GM18526 (cell line): ENCODE data around the gene PQBP1.

Experiments used
- POLR2A ChIP-seq: IDR thresholded peaks from 3 replicates; pipeline ENCODE4 v1.6.1; 2011; ENCODE audit not compliant: insufficient read length; ENCODE audit errors: extremely low read depth

The PQBP1 gene, protein sequence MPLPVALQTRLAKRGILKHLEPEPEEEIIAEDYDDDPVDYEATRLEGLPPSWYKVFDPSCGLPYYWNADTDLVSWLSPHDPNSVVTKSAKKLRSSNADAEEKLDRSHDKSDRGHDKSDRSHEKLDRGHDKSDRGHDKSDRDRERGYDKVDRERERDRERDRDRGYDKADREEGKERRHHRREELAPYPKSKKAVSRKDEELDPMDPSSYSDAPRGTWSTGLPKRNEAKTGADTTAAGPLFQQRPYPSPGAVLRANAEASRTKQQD

DNA sequence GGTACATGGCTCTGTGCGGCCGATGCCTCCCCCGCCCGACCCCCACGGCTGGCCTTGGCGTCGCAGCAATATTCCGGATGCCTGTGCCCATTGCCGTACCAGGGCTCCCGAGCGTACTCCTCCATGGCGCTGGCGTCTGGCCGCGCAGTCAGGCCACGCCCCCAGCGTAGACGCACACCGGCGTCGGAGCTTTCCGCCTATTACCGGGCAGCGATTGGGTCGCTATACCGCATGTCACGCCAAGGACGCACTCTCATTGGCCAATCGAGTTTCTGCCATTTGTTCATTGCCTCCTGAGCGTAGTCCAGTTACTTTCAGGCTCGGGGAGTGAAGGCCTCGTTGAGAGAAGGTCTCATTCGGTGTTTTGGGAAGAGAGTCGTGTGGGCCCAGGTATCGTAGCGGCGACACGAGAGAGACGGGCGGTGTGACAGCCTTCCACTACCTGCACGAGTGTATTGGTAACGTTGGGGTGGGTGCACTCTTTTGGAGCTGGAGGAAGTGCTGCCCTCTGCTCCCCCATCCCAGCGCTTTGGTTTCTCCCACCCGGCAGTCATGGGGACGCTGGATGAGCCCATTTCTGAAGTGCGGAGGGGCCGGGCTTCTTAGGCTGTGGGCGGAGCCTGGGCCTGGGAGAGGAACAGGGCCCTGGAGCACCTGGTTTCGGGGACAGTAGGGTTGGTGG, at the start of gene PQBP1, which contains the start of gene TIMM17B:
TSS of gene PQBP1 (plus strand) at position 306 of the 682 bp plus-strand sequence. CDS start 580 bp downstream, outside the sequence.
TSS of gene TIMM17B (minus strand) at position 144 of the 682 bp plus-strand sequence. CDS start at position 125, 19 bp downstream.
- TF ChIP-seq POLR2A: peak; percentile 75

DNA sequence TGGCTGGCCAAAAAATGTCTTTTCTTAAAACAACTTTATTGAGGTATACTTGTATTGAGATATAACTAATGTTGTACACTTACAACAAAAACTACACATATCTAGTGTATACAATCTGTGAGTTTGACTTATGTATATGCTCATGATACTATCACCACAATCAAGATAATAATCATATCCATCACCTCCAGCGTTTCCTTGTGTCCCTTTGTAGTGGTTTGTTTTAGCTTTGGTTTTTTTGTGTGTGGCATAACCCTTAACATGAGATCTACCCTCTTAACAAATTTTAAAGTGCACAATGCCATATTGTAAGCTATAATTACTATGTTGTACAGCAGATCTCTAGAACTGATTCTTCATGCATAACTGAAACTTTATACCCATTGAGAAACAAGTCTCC, 48.9 kb upstream of the PQBP1 start:
- TF ChIP-seq POLR2A: no peak

DNA sequence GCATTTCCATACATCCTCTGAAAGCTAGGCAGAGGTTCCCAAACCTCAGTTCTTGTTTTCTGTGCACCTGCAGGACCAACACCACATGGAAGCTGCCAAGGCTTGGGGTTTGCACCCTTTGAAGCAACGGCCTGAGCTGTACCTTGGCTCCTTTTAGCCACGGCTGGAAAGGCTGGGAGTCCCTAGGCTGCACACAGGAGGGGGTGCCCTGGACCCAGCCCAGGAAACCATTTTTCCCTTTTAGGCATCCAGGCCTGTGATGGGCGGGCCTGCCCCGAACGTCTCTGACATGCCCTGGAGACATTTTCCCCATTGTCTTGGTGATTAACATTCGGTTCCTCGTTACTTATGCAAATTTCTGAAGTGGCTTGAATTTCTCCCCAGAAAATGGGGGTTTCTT, 44.9 kb upstream of the PQBP1 start:
- no peak for TF ChIP-seq POLR2A

DNA sequence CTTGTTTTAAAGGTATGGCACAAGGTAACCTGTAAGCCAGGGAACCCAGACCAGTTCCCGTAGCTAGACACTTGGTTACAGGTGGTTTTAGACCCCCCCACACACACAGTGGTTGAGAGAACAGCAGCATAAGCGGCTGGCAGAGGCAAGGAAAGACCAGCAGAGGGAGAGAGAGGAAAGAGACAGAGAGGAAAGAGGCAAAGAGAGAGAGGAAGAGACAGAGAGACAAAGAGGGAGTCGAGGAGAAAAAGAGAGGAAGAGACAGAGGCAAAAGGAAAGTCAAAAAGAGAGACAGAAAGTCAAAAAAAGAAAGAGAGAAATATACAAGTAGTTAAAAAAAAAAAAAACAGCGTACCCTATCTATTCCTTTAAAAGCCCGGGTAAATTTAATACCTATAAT, 42.8 kb upstream of the PQBP1 start:
- no peak for TF ChIP-seq POLR2A

DNA sequence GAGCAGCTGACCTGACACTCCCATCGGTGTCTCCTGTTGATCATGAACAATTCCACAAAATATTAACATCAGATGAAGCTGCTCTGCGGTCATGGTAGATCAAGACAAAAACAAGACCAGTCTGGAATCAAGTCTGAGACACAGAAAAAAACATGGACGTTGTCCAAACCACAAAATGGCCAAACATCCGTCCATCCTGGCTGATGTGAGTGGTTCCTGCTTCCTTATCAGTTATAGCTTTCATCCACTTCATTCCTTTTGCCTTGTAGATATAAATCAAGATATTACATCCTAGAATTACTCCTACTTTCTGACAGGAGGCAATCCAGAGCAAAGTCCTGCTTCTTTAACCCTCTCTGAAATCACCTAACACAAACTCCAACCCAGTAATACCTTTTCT, 33.5 kb upstream of the PQBP1 start:
- no peak for TF ChIP-seq POLR2A

DNA sequence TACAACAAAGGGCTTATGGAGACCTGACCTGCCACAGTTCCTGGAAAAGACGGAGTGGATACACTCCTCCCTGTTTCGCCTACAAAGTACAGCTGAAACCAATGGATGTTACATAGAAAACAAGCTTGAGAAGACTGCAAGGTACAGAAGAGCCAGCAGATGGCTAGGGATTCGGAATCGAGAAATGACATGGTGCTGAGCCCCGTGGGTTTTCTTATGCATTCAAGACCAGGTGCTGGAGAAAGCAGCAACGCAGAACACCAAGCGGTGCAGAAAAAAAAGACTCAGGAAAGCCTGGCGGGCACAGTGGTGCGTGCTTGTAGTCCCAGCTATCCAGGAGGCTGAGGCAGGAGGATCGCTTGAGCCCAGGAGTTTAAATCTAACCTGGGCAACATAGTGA, 14.0 kb upstream of the PQBP1 start:
- no peak for TF ChIP-seq POLR2A

DNA sequence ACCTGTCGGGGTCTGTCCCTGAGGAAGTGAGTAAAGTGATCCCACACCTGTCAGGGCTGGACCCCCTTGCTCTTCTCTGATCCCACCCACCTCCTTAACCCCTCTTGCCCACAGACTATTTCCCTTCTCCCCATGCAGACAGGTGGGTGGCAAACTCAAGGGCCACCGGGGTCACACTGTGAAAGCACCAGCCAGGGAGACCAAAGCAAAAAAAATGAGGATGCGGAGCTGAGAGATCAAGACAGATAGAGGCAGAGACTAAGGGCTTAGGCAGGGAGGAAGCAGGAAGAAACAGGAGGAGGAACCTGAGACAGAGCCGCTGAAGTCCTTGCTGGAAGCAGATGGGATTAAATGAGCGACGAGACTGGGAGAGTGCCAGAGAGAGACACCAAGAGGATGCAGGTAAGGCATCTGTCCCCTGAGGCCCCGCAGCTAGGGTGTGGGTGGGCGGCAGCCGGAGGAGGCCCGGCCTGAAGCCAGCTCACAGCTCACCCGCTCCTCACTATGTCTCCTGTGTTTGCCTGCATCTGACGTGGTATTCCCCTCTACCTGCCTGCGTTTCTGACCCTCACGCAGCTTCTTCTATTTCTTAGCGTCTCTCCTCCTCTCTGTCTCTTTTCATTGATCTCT, 7.3 kb upstream of the PQBP1 start:
- no peak for TF ChIP-seq POLR2A

DNA sequence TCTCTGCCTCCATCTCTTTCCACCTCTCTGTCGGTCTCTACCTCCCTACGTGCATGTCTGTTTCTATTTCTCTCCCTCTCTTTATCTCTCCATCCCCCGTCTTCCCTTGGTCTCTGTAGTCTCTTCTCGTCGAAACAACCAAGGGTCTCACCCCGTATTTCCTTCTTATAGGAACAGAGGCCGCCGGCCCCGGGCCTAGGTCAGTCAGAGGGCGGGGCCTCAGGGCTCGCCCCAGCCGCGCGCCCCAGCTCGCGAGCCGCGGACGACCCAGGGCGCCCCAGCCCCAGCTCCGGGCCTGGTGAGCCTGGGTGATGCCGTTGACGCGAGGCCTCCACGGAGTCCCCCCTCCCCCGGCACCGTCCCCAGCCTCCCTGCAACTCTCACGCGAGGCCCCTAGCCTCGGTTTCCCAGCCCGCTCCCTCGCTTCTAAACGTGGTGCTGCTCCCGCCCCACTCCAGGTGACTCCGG, 6.8 kb upstream of the PQBP1 start:
- no peak for TF ChIP-seq POLR2A

DNA sequence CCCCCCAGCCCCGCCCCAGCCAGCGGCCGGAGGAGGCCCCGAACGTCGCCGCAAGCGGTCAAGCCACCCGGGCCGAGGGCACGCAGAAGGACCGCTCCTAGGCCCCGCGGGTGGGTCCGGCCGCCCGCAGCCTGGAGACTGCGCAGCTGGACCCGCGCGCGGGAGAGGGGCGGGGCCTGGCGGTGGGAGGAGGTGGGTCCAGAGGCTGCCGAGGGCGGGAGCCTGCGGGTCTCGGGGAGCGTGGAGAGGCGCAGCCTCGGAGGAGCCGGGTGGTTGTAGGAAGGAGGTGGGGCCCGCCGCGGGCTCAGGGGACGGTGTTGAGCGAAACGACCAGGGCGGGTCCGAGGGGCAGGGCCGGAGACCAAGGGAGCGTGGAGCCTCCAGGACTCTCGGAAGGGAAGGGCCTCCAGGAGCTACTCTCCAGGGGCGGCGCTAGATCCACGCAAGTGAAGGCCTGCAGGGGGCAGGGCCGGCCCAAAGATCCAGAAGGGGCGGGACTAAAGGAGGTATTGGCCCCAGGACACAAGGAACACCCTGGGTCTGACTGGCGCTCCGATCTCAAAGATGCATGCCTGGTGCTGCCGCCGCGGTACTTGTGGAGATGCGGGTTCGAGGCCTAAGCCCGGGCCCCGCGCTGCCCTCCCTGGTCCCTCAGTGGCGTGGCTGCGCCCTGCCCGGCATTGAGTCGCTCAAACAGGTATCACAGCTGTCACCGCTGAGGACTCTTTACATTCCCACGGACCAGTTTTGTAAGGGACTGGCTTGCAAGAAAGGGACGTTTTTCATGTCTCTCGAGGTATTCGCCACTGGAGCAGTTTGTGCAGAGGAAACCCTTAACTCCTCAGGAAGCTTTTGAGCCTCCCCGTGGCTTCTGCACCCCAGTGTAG, 6.1 kb upstream of the PQBP1 start:
- TF ChIP-seq POLR2A: peak; percentile 28

DNA sequence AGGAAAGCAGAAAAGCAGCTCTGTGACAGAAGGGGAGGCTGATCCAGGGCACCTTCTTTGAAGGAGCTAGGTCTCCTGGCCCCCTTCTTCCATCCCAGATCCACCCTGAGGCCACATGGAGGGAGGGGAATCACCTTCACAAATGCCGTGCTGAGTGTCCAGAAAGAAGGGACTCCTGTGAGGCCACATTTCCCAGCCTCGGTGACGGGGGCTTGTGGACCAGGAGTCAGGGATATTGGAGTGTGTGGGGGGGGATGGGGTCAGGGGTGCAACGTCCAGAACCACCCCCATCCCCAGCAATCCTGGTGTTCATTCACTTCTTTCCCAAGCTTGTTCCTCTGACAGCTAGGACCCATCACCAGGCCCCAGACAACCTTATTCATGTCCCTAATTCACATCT, 4.8 kb upstream of the PQBP1 start:
- no peak for TF ChIP-seq POLR2A

DNA sequence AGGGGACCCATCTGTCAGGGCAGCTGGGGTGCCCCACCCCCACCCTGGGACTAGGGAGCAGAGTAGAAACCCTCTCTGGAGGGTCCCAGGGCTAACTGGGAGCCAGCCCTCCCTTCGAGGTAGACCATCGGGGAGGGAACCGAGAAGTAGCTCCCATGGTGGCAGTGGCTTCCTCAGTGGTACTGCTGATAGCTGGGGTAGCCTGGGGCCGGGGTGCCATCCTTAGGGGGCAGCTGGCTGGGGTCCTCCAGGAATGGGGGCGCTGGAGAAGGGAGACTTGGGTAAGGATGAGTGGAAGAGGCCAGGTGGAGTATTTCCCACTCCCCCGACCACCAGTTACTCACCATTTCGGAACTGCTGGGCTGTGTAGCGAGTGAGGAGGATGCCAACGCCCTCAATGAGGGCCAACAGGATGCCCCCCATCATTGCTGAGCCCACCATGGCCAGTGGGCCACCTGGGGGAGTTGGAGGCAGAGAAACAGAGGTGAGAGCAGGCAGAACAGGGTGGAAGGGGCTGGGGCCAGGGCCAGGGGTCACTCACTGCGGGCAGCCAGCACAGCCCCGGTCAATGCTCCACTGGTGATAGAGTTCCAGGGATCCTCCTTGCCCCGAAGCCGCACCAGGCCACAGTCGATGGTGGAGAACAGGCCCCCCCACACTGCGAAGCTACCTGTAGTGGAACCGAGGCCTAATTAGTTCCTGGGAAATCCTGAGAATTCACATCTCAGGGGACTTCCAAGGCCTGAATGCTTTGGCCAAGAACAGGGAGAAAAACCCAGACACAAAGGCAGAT, 4.0 kb upstream of the PQBP1 start:
- TF ChIP-seq POLR2A: no peak

DNA sequence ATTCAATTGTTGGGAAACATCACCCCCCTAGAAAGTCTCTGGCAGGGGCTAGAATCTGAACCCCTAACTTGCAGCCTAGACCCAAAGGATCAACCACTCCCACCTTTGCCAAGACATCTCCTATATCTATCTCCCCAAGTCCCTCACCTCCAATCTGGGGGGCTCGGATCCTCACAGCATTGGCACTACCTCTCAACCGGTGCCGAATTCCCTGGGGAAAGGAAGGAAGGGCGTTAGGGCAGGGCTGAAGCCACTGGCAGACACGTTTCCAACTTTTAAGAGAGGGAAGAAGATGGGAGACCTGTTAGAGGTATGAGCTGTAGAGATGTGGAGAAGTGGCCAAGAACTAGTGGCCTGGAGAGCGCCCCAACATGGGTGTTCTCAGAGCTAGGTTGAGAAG, 2.8 kb upstream of the PQBP1 start:
- no peak for TF ChIP-seq POLR2A

DNA sequence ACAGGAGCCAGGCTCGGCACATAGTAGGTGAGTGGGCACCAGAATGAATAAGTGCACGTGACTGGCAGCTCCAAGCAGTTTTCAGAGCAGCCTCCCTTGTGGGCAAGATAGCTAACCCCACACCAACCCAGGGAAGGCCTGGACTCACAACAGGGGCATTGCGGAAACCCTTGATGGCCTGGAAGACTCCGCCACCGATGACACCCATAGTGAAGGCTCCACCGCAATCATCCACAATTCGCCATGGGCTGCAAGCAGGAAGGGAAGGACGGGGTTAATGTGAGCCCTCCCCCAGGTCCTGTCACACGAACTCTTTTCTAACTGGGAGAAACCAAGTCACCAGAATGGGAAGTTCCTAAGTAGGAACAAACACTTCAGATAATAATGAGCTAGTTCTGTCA, 1.1 kb upstream of the PQBP1 start:
- no peak for TF ChIP-seq POLR2A

DNA sequence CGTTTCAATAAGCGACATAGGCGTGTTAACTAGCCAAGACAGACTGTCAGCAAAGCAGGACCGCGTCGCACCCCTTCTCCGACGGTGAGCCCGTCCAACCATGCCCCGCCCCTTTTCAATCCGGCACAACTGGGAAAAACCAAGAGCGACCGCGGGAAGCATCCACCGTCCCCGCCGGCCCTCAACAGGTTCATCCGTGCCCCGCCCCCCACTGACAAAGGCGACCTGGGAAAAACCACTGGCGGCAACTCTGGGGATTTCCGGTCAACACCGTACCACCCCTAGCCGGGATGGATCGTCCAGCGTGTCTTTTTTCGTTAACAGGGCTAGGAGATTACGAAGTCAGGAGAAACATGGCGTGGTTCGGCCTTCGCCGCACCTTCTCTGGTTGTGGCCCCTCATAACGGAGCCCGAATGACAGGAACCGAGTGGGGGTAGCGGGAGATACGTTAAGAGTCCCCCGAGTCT, 539 bp upstream of the PQBP1 start:
- TF ChIP-seq POLR2A: no peak
